K562 (cell line): Measurements from ENCODE around the gene EXOG. TPM values are rescaled to one million over a fixed set of nuclear protein-coding genes. Genes with fewer than 3 reads are reported as not detected.

ENCODE experiments used
- ATAC-seq: fragments of 200-7000 bp; cut with Tn5 transposase; 3 replicates; pipeline ENCODE4 v1.9.1; 2020; ENCODE audit warnings: moderate library complexity
- BruUV-seq: library from RNA; stranded (reverse); fragments of 400-500 nt; replicated peaks from 2 replicates; lab custom pipeline; 2021; lab: Mats Ljungman, UMichigan
- CTCF ChIA-PET: fragments of 300-600 bp; formaldehyde crosslinking; extraction: SDS; loops from one replicate; lab custom pipeline; 2021; ENCODE audit warnings: low intra/inter-chr PET ratio; lab: Yijun Ruan, JAX
- POLR2A ChIA-PET: fragments of 300-600, 350-650 bp; sonication (Branson Sonifier 250); formaldehyde crosslinking; extraction: SDS; loops from one replicate; lab custom pipeline; 2021; ENCODE audit warnings: antibody characterized with exemption, inconsistent platforms; lab: Yijun Ruan, JAX
- DNase-seq, 4 experiments: peaks; one replicate each; pipeline versions ENCODE4 v3.0.0 to v3.0.0-alpha.2; 2011 to 2018; ENCODE audit warnings: low spot score in 3 of 4, mixed read lengths in 3 of 4; ENCODE audit errors: extremely low read depth in 1 of 4
- FAIRE-seq: peaks from 2 replicates; lab custom pipeline; 2011; peaks lifted over from hg19 to GRCh38; lab: Jason Lieb, UNC
- H2AFZ ChIP-seq: 2 replicates; pipeline ENCODE4 v1.6.0; 2011; ENCODE audit warnings: low read depth, low read length, control low read depth, inconsistent platforms
- H3K27ac ChIP-seq: fragments of 200-600 bp; 3 replicates; pipeline ENCODE4 v1.8.0; 2011; ENCODE audit warnings: low read depth, mild to moderate bottlenecking, control low read depth, inconsistent platforms, low read length, moderate library complexity, mixed read lengths; ENCODE audit errors: extremely low read depth
- H3K27me3 ChIP-seq, 2 experiments: fragments of 300-600 bp in 1 of 2; 2 replicates in 1 of 2; 3 replicates in 1 of 2; pipeline versions ENCODE4 v1.6.0 to v1.8.0; 2011; ENCODE audit warnings: inconsistent platforms in 2 of 2, low read length in 2 of 2, mild to moderate bottlenecking in 1 of 2, mixed read lengths in 1 of 2, moderate library complexity in 1 of 2; ENCODE audit not compliant: control insufficient read depth in 2 of 2, insufficient read depth in 2 of 2
- H3K36me3 ChIP-seq: fragments of 300-600 bp; 3 replicates; pipeline ENCODE4 v1.8.0; 2011; ENCODE audit warnings: mild to moderate bottlenecking, low read length, inconsistent platforms; ENCODE audit not compliant: control insufficient read depth, insufficient read depth
- H3K4me1 ChIP-seq, 2 experiments: fragments of 200-600 bp in 1 of 2; replicated peaks in 1 of 2; 2 replicates in 1 of 2; 3 replicates in 1 of 2; pipeline versions ENCODE4 v1.5.1 to v1.8.0; 2011; ENCODE audit warnings: inconsistent platforms in 2 of 2, low read length in 2 of 2, mild to moderate bottlenecking in 1 of 2, mixed read lengths in 1 of 2, moderate library complexity in 1 of 2; ENCODE audit not compliant: control insufficient read depth in 2 of 2, insufficient read depth in 2 of 2
- H3K4me2 ChIP-seq: 2 replicates; pipeline ENCODE4 v1.6.1; 2011; ENCODE audit warnings: low read length, control low read depth, inconsistent platforms, mixed read lengths; ENCODE audit not compliant: insufficient read depth
- H3K4me3 ChIP-seq: fragments of 200-600 bp; sonication (generic), shearing (Covaris generic); 2 replicates; pipeline ENCODE4 v1.5.1; 2016; ENCODE audit warnings: control low read depth, inconsistent platforms
- H3K79me2 ChIP-seq: fragments of 200-600 bp; 3 replicates; pipeline ENCODE4 v1.8.0; 2011; ENCODE audit warnings: low read length, inconsistent platforms; ENCODE audit not compliant: control insufficient read depth, insufficient read depth
- H3K9ac ChIP-seq, 2 experiments: 2 replicates each; pipeline versions ENCODE4 v1.6.0 to v1.6.1; 2011; ENCODE audit warnings: low read depth in 2 of 2, low read length in 2 of 2, control low read depth in 1 of 2, inconsistent platforms in 1 of 2, mild to moderate bottlenecking in 1 of 2, mixed read lengths in 1 of 2; ENCODE audit not compliant: insufficient read depth in 1 of 2
- H3K9me1 ChIP-seq: one replicate; pipeline ENCODE4 v1.6.0; 2011; ENCODE audit warnings: inconsistent platforms, mild to moderate bottlenecking, low read length, moderate library complexity; ENCODE audit not compliant: control insufficient read depth, insufficient read depth
- H3K9me3 ChIP-seq: replicated peaks from 2 replicates; pipeline ENCODE4 v1.5.1; 2011; ENCODE audit warnings: low read depth, low read length, inconsistent platforms; ENCODE audit not compliant: control insufficient read depth, insufficient read depth
- H4K20me1 ChIP-seq: replicated peaks from 2 replicates; pipeline ENCODE4 v1.6.1; 2011; ENCODE audit warnings: low read length, inconsistent platforms, mixed read lengths; ENCODE audit not compliant: control insufficient read depth, insufficient read depth
- DNMT1 ChIP-seq: fragments of 450-650 bp; IDR thresholded peaks from 2 replicates; pipeline ENCODE4 v1.6.1; 2016; ENCODE audit warnings: antibody characterized with exemption, mild to moderate bottlenecking
- EGR1 ChIP-seq: fragments of 450-650 bp; conservative IDR thresholded peaks from 2 replicates; pipeline ENCODE4 v1.6.1; 2017; ENCODE audit warnings: mild to moderate bottlenecking
- MCM5 ChIP-seq: fragments of 450-650 bp; IDR thresholded peaks from 2 replicates; pipeline ENCODE4 v1.6.1; 2016; ENCODE audit warnings: low read depth
- MEF2A ChIP-seq: IDR thresholded peaks from 2 replicates; pipeline ENCODE4 v1.6.1; 2011; ENCODE audit warnings: low read depth, mild to moderate bottlenecking, low read length, moderate library complexity; ENCODE audit not compliant: control insufficient read depth
- RBM34 ChIP-seq: fragments of 200-400 bp; formaldehyde crosslinking; IDR thresholded peaks from 2 replicates; pipeline ENCODE4 v1.6.1; 2018; ENCODE audit warnings: low read length, borderline replicate concordance; ENCODE audit not compliant: insufficient read depth
- ZNF253 ChIP-seq: fragments of 250-450 bp; sonication (Bioruptor Pico); conservative IDR thresholded peaks from 2 replicates; pipeline ENCODE4 v1.6.1; 2021; ENCODE audit warnings: mild to moderate bottlenecking
- WGBS: fragments of 100-300 bp; shearing (Covaris generic); methylation state at CpG from one replicate; pipeline ENCODE4 v1.1.6; 2016; ENCODE audit warnings: low coverage, mixed read lengths; ENCODE audit not compliant: insufficient coverage; ENCODE audit errors: missing lambda C conversion rate; 5-methylcytosine and 5-hydroxymethylcytosine counted together
- in situ Hi-C: fragments of 300-500 bp; cut with MboI; formaldehyde crosslinking; loops from 4 replicates; pipeline ENCODE4 v1.15.0; 2018; ENCODE audit warnings: inconsistent platforms, mixed read lengths
- intact Hi-C: fragments of 100-400 bp; cut with micrococcal nuclease; formaldehyde crosslinking; loops from 2 replicates; pipeline ENCODE4 v1.14.2; 2022
- polyA plus RNA-seq, 8 experiments: library from polyadenylated mRNA; depleted of rRNA in 4 of 8; stranded (reverse) in 5 of 8; unstranded in 3 of 8; fragments of >200 nt; fragmentation: Nextera tagmentation in 2 of 8; fragmentation: Illumina TruSeq in 1 of 8; extraction: Ambion mirVana in 2 of 8; extraction: Trizol in 1 of 8; gene quantifications; 2 replicates each; pipeline versions ENCODE4 v1.2.1 to v1.2.3, GENCODE V29; 2011 to 2014; ENCODE audit warnings: inconsistent platforms in 1 of 8, missing spikeins in 1 of 8
- total RNA-seq, 7 experiments: library from RNA; depleted of rRNA in 6 of 7; stranded (reverse); fragments of >200 nt in 6 of 7; fragmentation: Illumina TruSeq in 2 of 7; extraction: Trizol in 2 of 7; gene quantifications; 2 replicates each; pipeline versions ENCODE4 v1.2.1 to v1.2.3, GENCODE V29; 2011 to 2021; ENCODE audit warnings: low replicate concordance in 1 of 7
- TF ChIP-seq, protein P1 (sequence below): fragments of 250-450 bp; sonication (Bioruptor Pico); IDR thresholded peaks from 2 replicates; pipeline ENCODE4 v1.4.0; 2020; ENCODE audit warnings: mild to moderate bottlenecking
- TF ChIP-seq, protein P2 (sequence below), 3 experiments: IDR thresholded peaks in 2 of 3; conservative IDR thresholded peaks in 1 of 3; 2 replicates each; pipeline ENCODE4 v1.5.1; 2011 to 2012; ENCODE audit warnings: low read length in 3 of 3, mild to moderate bottlenecking in 3 of 3, control low read depth in 2 of 3, improper control_type of control experiment in 1 of 3, inconsistent platforms in 1 of 3, low read depth in 1 of 3, mixed read lengths in 1 of 3, moderate library complexity in 1 of 3; ENCODE audit not compliant: insufficient read depth in 2 of 3
- TF ChIP-seq, protein P3 (sequence below): fragments of 450-650 bp; conservative IDR thresholded peaks from 2 replicates; pipeline ENCODE4 v1.6.1; 2016; ENCODE audit warnings: missing genetic modification characterization, low read depth, mild to moderate bottlenecking, control low read depth, missing compliant biosample characterization

Gene EXOG
- total and polyA plus RNA-seq, 9 of the 15 experiments (the other 6 are each of a cell fraction or from before 2014, with no cell fraction given), result 10.8 to 21.7 (median 14.8) TPM

DNA sequence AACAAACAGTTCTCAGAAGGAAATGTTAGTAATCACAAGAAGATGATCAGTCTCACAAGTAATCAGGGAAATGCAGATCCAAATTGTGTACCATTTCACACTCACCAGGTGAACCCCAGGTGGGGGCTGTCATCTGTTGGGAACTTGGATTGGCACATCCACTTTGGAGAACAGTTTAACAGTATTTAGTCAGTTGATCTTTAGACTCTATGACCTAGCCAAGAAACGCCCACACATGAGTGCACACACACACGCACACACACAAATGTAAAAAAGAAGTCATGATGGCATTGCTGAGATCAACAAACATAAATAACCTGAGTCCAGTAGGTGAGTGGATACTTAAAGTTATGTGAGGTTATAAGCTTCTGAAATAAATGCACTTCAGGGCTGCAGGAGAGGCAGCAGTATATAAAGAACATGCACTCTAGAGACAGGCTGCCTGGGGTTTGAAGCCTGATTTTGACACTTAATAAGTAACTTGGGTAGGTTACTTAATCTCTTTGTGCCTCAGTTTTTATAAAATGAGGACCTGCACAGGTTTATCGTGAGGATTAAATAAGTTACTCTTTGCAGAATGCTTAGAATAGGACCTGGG is 24.8 kb upstream of the EXOG start:
- Histone ChIP-seq H3K4me2 (no peak overlapping the region), H3K9me3 (no peaks in the 10 kb centered on the region), H3K27me3 (no peaks in the 10 kb centered on the region), H3K9ac (no peak overlapping the region), H3K4me1 (peaks cover 0 to 3% of the 10 kb centered on the region in 2 experiments; a peak in 1 of 5 replicates), H3K4me3 (no peak overlapping the region), H4K20me1 (peaks cover 15% of the 10 kb centered on the region), H3K27ac (no peak overlapping the region), H3K36me3 (no peaks in the 10 kb centered on the region), H3K79me2 (peaks cover 7% of the 10 kb centered on the region; the same call in 1 of the 3 replicates), H3K9me1 (no peaks in the 10 kb centered on the region)
- in situ Hi-C loops (loop anchor here (10.0 kb wide), 1 partner anchor 337 kb away; the partner anchor contains the start of genes ACAA1 and MYD88), intact Hi-C loops (no loop called here)
- CTCF ChIA-PET, result no interaction called here
- ATAC-seq, result no peak
- FAIRE-seq, result peak; percentile 46
- BruUV-seq, result no TSS peak
- WGBS, result 28% methylated on average over 3 of the region's 3 CpGs
- POLR2A ChIA-PET, result no interaction called here
- peak; percentile 46 for TF ChIP-seq EGR1
- TF ChIP-seq, protein P1, sequence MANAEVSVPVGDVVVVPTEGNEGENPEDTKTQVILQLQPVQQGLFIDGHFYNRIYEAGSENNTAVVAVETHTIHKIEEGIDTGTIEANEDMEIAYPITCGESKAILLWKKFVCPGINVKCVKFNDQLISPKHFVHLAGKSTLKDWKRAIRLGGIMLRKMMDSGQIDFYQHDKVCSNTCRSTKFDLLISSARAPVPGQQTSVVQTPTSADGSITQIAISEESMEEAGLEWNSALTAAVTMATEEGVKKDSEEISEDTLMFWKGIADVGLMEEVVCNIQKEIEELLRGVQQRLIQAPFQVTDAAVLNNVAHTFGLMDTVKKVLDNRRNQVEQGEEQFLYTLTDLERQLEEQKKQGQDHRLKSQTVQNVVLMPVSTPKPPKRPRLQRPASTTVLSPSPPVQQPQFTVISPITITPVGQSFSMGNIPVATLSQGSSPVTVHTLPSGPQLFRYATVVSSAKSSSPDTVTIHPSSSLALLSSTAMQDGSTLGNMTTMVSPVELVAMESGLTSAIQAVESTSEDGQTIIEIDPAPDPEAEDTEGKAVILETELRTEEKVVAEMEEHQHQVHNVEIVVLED (CRISPR knock-in tag), result no peak
- TF ChIP-seq, all 486 proteins: peak for 1
- H2AFZ ChIP-seq, result no peak overlapping the region
- DNase-seq, result no peak

DNA sequence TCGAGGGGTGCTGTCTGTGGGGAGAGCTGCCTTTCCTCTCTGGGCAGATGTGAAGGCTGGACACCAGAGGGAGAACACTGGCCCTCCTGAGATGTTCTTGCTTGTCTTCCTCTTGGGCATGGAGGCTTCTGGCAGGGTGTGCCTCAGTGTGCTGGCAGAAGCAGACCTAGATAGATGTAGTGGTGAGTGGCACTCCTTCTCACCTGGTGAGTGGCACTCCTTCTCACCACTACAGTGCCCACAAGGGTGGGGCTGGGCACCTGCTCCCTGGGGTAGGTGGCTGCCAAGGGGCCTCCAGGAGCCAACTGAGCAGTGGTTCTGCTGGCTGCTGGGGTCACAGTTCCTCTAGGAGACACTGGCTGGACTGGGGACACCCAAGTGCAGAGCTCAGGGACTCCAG is 23.8 kb upstream of the EXOG start:
- DNase-seq (no peak), ATAC-seq (no peak; the same call in 1 of the 3 replicates), FAIRE-seq (no peak)
- Histone ChIP-seq H3K4me3 (no peak overlapping the region), H3K79me2 (peaks cover 7% of the 10 kb centered on the region; the same call in 1 of the 3 replicates), H3K4me1 (peaks cover 0 to 6% of the 10 kb centered on the region in 2 experiments; a peak in 2 of 5 replicates), H2AFZ (no peak overlapping the region), H3K27me3 (no peaks in the 10 kb centered on the region), H3K27ac (no peak overlapping the region), H3K36me3 (no peaks in the 10 kb centered on the region), H3K9ac (no peak overlapping the region), H3K9me1 (no peaks in the 10 kb centered on the region), H3K9me3 (no peaks in the 10 kb centered on the region), H3K4me2 (no peak overlapping the region), H4K20me1 (peaks cover 15% of the 10 kb centered on the region)
- intact Hi-C loops (no loop called here), in situ Hi-C loops (loop anchor here (10.0 kb wide), 1 partner anchor 338 kb away; the partner anchor contains the start of genes ACAA1 and MYD88)
- CTCF ChIA-PET, result no interaction called here
- 18% methylated on average over 1 of the region's 1 CpG for WGBS
- POLR2A ChIA-PET, result interaction anchor here (0.7 to 1.1 kb wide), 3 partner anchors 10 to 376 kb away, joined by 3 to 4 read pairs (median 4); no protein-coding TSS in a partner anchor
- no TSS peak for BruUV-seq
- TF ChIP-seq DNMT1, result no peak
- no peak for TF ChIP-seq MCM5
- TF ChIP-seq, protein P2, sequence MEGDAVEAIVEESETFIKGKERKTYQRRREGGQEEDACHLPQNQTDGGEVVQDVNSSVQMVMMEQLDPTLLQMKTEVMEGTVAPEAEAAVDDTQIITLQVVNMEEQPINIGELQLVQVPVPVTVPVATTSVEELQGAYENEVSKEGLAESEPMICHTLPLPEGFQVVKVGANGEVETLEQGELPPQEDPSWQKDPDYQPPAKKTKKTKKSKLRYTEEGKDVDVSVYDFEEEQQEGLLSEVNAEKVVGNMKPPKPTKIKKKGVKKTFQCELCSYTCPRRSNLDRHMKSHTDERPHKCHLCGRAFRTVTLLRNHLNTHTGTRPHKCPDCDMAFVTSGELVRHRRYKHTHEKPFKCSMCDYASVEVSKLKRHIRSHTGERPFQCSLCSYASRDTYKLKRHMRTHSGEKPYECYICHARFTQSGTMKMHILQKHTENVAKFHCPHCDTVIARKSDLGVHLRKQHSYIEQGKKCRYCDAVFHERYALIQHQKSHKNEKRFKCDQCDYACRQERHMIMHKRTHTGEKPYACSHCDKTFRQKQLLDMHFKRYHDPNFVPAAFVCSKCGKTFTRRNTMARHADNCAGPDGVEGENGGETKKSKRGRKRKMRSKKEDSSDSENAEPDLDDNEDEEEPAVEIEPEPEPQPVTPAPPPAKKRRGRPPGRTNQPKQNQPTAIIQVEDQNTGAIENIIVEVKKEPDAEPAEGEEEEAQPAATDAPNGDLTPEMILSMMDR (IDR thresholded peaks at IDR 0.05 in 2 of 3, conservative IDR thresholded peaks at IDR 0.05 in 1 of 3; ENCODE audit: insufficient read depth in 2 of 3, low read depth in 1 of 3, low read length in 3 of 3), result no peak
- TF ChIP-seq, protein P3, sequence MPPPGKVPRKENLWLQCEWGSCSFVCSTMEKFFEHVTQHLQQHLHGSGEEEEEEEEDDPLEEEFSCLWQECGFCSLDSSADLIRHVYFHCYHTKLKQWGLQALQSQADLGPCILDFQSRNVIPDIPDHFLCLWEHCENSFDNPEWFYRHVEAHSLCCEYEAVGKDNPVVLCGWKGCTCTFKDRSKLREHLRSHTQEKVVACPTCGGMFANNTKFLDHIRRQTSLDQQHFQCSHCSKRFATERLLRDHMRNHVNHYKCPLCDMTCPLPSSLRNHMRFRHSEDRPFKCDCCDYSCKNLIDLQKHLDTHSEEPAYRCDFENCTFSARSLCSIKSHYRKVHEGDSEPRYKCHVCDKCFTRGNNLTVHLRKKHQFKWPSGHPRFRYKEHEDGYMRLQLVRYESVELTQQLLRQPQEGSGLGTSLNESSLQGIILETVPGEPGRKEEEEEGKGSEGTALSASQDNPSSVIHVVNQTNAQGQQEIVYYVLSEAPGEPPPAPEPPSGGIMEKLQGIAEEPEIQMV (tag), result no peak
- TF ChIP-seq MEF2A, result no peak
- TF ChIP-seq RBM34, result no peak
- TF ChIP-seq ZNF253 (CRISPR knock-in tag), result no peak
